ENCODE measurements around the gene MYH6. TPM values are rescaled to one million over a fixed set of nuclear protein-coding genes. Genes with fewer than 3 reads are reported as not detected.

The MYH6 gene
- total and polyA plus RNA-seq, 2 donors (not counting 3 experiments of a cell fraction or from before 2014, with no cell fraction given): not detected

- Histone ChIP-seq H3K79me2 (ENCODE audit: control insufficient read depth, insufficient read depth, low read length) (no peaks in the 10 kb centered on the region), H3K4me1 (ENCODE audit: control insufficient read depth, extremely low read depth, insufficient read depth, low read length) (no peaks in the 10 kb centered on the region), H3K4me3 (replicated peaks in 1 of 3; ENCODE audit: insufficient read depth in 1 of 3, low read depth in 1 of 3, low read length in 3 of 3) (no peak overlapping the region), H3K9me1 (replicated peaks; ENCODE audit: control insufficient read depth, extremely low read depth, insufficient read depth, low read length) (no peaks in the 10 kb centered on the region), H3K9ac (replicated peaks; ENCODE audit: extremely low read depth, insufficient read depth, low read length) (no peak overlapping the region), H2AFZ (ENCODE audit: low read depth, low read length) (no peak overlapping the region), H3K27me3 (ENCODE audit: control insufficient read depth in 2 of 2, insufficient read depth in 2 of 2, low read length in 2 of 2) (no peaks in the 10 kb centered on the region), H3K4me2 (ENCODE audit: insufficient read depth, low read length) (no peak overlapping the region), H4K20me1 (replicated peaks; ENCODE audit: control insufficient read depth, extremely low read depth, insufficient read depth, low read length) (no peaks in the 10 kb centered on the region), H3K36me3 (ENCODE audit: control insufficient read depth in 2 of 2, extremely low read depth in 1 of 2, insufficient read depth in 2 of 2, low read length in 2 of 2) (no peaks in the 10 kb centered on the region), H3K9me3 (replicated peaks; ENCODE audit: control insufficient read depth, insufficient read depth, low read length) (no peaks in the 10 kb centered on the region), H3K27ac (ENCODE audit: insufficient read depth, low read depth, low read length) (no peak overlapping the region)
- BruUV-seq (replicated peaks): no TSS peak
- TF ChIP-seq GATA2 (IDR thresholded peaks at IDR 0.05; ENCODE audit: insufficient read depth, insufficient read length, low read depth, low read length): no peak
- TF ChIP-seq CTCF (IDR thresholded peaks at IDR 0.05; ENCODE audit: extremely low read depth in 1 of 2, insufficient read depth in 1 of 2, low read depth in 1 of 2, low read length in 2 of 2): no peak
- no peak for TF ChIP-seq JUN (IDR thresholded peaks at IDR 0.05; ENCODE audit: borderline replicate concordance, insufficient read depth, insufficient read length, low read depth)
- no peak for TF ChIP-seq MAX (IDR thresholded peaks at IDR 0.05; ENCODE audit: insufficient read depth, insufficient read length)
- TF ChIP-seq POLR2A (IDR thresholded peaks at IDR 0.05; ENCODE audit: low read depth, low read length): no peak
- no peak for TF ChIP-seq MYC (IDR thresholded peaks at IDR 0.05; ENCODE audit: low read depth, low read length)
- TF ChIP-seq EZH2 (IDR thresholded peaks at IDR 0.05; ENCODE audit: borderline replicate concordance, low read depth, low read length, severe bottlenecking): no peak
- FAIRE-seq (no peak), DNase-seq (ENCODE audit: low read depth, low spot score) (no peak)
- intact Hi-C loops (cut with micrococcal nuclease): no loop called here
- dilution Hi-C loops (cut with MboI; ENCODE audit: extremely low pct_ligation_motif_present, low sequenced_read_pairs): no loop called here
- ChIA-PET POLR2A (no interaction called here), CTCF (interaction anchor here (0.8 to 1.8 kb wide), 2 partner anchors 22 to 34 kb away, joined by 3 to 4 read pairs; no protein-coding TSS in a partner anchor)
Observed at GRCh38 chr14:23413681-23414080, 5.6 kb upstream of the MYH6 start.

Data from endothelial cell of umbilical vein (primary cell).